ENCODE measurements around the gene PANK2.
"Not testable (repeated sequence)": the region's sequence is repeated elsewhere in the genome, so short reads cannot be mapped to it uniquely, and the experiment has no call there.

The PANK2 gene

GRCh38 chr20:3930265-3931206 is 41.3 kb downstream of the PANK2 start:
- DNase-seq: peak in 1 of 3 experiments; percentile 42

DNA sequence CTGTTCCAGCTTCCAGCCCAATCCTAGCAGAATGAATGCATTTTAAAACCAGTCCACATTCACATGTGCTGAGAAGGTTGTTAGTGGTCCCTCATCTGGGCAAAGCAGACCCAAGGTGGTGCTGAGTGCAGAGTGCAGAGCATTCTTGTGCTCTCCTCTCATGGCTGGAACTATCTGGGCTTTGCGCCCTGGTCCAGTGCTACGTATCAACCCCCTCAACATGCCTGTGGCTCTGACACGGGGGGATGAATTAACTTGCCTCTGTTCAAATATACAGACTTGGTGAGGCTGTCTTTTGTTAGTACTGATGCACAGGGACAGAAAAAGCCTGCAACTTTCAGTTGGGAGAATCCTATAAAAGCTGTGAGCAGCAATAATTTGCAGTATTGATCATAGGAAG is 42.5 kb downstream of the PANK2 start:
- DNase-seq: no peak

GRCh38 chr20:3932277-3932676 is 43.1 kb downstream of the PANK2 start:
- DNase-seq: no peak

GRCh38 chr20:3932681-3933080 is 43.5 kb downstream of the PANK2 start:
- no peak for DNase-seq

GRCh38 chr20:3933218-3933617 is 44.0 kb downstream of the PANK2 start:
- no peak for DNase-seq

DNA sequence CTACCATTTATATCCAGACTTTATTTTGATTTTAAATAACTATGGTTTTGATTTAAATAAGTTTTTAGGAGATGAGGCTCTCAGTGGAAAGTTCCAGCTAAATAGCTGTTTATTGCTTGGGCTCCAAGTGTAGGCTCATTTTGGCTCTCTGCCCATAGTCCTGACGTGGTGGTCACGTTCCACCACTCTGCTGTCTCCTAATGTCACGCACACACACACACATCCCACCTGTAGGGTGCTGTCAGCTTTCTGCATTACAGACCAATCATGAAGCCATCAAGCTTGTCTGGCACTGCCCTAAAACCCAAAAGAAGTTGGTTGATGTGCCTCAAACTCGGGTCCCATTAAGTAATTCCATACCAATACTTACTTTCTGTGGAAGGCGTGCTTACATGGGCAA is 45.4 kb downstream of the PANK2 start:
- DNase-seq: no peak

DNA sequence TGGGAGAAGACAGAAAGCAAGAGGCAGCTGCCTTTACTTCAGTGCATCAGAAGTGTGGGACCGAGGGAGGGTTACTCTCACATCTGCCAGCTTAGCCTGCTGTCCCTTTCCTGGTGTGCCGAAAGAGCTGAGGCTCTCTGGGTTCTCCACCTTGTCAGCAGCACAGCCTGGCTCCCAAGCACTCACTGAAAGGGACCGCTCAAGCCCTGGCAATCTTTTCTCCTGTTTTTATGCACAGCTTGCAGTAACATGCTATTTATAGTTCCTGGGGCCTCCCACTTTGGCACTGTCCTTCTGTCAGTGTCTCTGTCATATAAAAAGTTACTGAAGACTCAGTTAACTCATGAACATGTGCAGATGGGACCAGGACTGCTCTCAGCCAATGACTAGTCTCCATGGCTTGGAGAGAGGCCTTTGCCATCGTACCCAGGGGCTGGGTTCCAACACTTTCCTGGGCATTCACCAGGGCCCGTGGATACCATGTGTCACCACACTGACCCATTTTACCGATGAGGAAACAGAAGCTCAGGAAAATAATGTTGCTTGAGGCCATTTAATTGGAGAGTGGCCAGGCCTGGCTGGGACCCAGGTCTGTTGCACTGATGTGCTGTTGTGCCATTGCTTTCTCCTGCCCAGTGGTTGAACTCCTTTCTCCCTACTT is 46.2 kb downstream of the PANK2 start:
- no peak for DNase-seq

DNA sequence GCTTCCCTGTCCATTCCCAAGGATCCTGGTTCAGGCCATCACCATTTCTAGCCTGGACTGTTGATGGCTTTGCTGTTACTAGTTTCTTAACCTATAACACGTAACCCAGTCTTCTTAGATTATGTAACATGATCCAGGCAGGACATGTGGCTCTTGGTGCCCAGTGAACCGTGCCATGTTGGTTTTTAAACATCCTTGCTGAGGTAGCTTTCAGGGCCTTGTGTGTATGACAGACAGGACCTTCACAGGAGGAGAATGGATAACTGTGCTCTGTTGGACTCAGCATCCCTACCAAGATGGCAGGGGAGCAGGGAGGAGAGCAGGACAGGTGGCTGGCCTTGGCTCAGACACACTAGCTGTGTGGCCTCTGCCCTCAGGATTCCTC is 46.8 kb downstream of the PANK2 start:
- peak in 1 of 3 experiments; percentile 73 for DNase-seq

DNA sequence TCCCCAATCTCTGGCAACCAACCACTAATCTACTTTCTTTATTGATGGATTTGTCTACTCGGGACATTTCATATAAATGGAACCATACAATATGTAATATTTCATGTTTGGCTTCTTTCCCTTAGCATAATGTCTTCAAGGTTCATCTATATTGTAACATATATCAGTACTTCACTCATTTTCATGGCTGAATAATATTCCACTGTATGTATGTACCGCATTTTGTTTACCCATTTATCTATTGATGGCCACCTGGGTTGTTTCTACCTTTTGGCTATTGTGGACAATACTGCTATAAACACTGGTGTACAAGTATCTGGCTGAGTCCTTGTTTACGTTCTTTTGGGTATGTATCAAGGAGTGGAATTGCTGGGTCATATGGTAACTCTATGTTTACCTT is 48.4 kb downstream of the PANK2 start:
- DNase-seq: no peak

DNA sequence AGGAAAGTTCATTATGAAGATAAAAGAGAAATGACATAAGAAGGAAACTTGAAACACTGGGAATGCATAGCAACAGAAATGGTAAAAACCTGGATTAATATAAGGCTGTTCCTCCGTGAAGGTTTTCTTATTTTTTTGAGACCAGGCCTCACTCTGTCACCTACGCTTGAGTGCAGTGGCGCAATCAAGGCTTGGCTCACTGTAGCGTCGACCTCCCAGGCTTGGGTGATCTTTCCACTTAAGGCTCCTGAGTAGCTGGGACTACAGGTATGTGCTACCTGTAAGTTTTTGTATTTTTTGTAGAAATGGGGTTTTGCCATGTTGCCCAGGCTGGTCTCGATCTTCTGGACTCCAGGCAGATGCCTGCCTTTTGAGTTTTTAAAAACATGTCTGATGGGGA is 51.7 kb downstream of the PANK2 start:
- no peak for DNase-seq

DNA sequence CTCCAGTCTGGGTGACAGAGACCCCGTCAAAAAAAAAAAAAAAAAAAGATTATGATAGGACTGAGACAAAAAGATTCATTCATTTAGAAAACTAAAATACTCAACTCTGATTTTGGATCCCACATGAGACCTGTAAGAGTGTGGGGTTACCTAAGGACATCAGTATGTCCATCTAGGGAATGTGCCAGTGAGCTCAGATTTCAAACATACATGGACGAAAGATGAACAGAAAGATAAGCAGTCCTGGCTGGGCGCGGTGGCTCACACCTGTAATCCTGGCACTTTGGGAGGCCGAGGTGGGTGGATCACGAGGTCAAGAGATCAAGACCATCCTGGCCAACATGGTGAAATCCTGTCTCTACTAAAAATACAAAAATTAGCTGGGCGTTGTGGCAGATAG is 57.5 kb downstream of the PANK2 start:
- DNase-seq: not testable (repeated sequence)

- no peak for DNase-seq
Observed at GRCh38 chr20:3964719-3965118, 75.5 kb downstream of the PANK2 start.

DNA sequence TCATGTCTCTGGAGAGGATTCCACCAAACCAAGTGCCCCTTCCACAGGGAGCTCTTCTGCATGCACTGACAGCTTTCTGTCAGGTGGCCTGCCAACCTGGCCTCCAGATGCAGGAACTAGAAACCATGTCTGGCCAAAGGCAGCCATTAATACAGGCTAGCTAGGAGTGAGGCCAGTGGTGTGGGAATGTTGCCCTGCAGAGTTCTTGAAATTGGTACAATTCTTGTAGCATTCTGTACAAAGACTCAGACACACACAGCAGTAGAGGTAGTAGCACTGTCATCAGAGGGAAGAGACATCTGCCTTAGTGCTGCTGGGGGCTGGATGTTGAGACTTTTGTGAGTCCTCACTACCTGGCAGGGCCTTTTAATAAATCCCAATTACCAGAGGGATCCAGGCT is 77.4 kb downstream of the PANK2 start:
- no peak for DNase-seq

- no peak for DNase-seq
Observed at GRCh38 chr20:3970016-3970415, 80.8 kb downstream of the PANK2 start.

DNA sequence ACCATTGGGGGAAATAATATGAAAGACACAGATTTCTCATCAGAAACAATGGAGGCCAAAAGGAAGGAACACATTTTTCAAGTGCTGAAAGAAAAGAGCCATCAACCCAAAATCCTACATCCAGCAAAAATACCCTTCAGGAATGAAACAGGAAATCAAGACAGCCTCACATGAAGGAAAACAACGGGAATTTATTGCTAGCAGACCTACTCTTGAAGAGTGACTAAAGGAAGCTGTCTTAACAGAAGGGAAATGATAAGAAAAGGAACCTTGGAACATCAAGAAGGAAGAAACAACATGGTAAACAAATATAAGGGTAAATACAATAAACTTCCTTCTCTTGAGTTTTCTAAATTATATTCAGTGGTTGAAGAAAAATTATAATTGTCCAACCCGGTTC is 82.0 kb downstream of the PANK2 start:
- no peak for DNase-seq

- no peak for DNase-seq
Observed at GRCh38 chr20:3972161-3972560, 83.0 kb downstream of the PANK2 start.

- not testable (repeated sequence) for DNase-seq
Observed at GRCh38 chr20:3972631-3973030, 83.4 kb downstream of the PANK2 start.

DNA sequence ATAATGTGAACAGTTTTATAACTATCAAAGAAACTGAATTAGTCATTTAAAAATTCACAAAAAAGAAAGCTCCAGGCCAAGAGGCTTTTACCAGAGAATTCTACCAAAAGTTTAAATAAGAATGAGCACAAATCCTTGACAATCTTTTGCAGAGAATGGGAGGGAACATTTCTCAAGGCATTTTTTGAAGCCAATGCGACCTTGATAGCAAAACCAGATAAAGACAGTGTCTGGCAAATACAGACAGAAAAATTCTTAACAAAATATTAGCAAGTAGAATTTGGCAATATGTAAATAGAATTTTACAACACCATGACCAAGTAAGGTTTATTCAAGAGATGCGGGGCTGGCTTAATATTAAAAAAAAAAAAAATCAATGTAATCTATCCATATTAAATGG is 84.5 kb downstream of the PANK2 start:
- no peak for DNase-seq

GRCh38 chr20:3976511-3976910 is 87.3 kb downstream of the PANK2 start:
- DNase-seq: no peak
